Measurements from ENCODE around the gene GPR153. TPM values are rescaled to one million over a fixed set of nuclear protein-coding genes. Genes with fewer than 3 reads are reported as not detected.

The GPR153 gene
- total RNA-seq, 1 experiment from 2014 or later: 0.32 TPM

- Histone ChIP-seq H3K27ac (no peak overlapping the region), H3K4me1 (replicated peaks) (peaks cover 14% of the 10 kb centered on the region), H3K4me3 (no peak overlapping the region), H3K27me3 (replicated peaks) (peaks cover 81% of the 10 kb centered on the region), H3K36me3 (no peaks in the 10 kb centered on the region), H3K9me3 (replicated peaks) (no peaks in the 10 kb centered on the region)
- DNase-seq (ENCODE audit: low read depth in 1 of 2, low spot score in 2 of 2): peak; percentile 62 to 82
Observed at GRCh38 chr1:6245086-6245868, 15.6 kb downstream of the GPR153 start.

DNA sequence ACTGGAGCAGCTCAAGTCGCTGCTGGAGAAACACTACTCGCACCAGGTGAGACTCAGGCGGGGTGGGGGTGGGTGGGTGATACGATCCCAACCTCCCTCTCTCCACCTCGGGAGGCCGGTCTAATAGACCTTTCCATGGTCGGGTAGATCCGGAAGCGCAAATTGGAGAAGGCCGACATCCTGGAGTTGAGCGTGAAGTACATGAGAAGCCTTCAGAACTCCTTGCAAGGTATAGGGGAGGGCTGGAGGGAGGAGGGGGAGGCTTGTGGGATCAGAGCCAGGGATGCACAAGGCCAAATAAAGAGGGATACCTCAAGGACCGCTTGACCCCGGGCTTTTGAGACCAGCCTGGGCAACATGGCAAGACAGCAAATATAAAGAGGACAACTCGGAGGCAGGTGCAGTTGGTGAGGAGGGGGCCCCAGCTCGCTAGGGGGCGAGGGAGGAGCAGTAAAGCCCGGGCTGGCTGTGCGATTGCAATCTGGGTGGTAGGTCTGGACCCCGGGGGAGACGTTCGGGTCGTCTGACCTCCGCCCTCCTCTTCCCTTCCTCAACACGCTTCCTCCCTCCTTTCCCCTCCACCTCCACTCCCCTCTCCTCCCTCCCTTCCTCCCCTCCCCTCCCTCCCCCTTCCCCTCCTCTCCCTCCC lies 16.4 kb downstream of the GPR153 start:
- Histone ChIP-seq H3K4me3 (no peak overlapping the region), H3K27me3 (replicated peaks) (peaks cover 75% of the 10 kb centered on the region), H3K4me1 (replicated peaks) (peaks cover 14% of the 10 kb centered on the region), H3K9me3 (replicated peaks) (no peaks in the 10 kb centered on the region), H3K36me3 (no peaks in the 10 kb centered on the region), H3K27ac (no peak overlapping the region)
- DNase-seq (ENCODE audit: low read depth in 1 of 2, low spot score in 2 of 2): no peak

DNA sequence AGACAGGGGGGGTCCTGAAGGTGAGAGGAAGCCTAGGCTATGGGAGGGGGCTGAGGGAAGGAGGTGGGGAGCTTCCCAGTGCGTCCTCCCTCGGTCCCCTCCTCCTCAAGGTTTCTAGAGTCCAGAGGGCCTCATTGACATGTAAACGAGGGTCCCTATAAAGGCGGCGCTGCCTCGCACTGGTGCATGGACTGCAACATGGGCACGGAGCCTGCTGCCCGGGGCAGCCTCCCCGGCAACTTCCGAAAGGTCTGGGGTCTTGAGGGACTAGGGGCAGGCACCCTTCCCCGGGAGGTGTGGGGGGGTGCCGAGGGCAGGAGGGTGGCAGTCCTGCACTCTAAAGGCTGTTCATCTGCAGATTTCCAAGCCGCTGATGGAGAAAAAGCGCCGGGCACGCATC lies 16.9 kb downstream of the GPR153 start, which contains the start of gene HES3:
HES3 (plus strand) TSS at position 187 of the 400 bp plus-strand sequence; CDS start at position 374, 187 bp downstream.
- no peak within 1 kb of the TSS for H3K4me3 ChIP-seq
- peaks cover 71% of the 10 kb centered on the region for H3K27me3 ChIP-seq (replicated peaks)
- no peaks in the 10 kb centered on the region for H3K9me3 ChIP-seq (replicated peaks)
- no peaks in the 10 kb centered on the region for H3K36me3 ChIP-seq
- no peak within 1 kb of the TSS for H3K27ac ChIP-seq
- no peak for DNase-seq (ENCODE audit: low read depth in 1 of 2, low spot score in 2 of 2)
- peaks cover 9% of the 10 kb centered on the region for H3K4me1 ChIP-seq (replicated peaks)

DNA sequence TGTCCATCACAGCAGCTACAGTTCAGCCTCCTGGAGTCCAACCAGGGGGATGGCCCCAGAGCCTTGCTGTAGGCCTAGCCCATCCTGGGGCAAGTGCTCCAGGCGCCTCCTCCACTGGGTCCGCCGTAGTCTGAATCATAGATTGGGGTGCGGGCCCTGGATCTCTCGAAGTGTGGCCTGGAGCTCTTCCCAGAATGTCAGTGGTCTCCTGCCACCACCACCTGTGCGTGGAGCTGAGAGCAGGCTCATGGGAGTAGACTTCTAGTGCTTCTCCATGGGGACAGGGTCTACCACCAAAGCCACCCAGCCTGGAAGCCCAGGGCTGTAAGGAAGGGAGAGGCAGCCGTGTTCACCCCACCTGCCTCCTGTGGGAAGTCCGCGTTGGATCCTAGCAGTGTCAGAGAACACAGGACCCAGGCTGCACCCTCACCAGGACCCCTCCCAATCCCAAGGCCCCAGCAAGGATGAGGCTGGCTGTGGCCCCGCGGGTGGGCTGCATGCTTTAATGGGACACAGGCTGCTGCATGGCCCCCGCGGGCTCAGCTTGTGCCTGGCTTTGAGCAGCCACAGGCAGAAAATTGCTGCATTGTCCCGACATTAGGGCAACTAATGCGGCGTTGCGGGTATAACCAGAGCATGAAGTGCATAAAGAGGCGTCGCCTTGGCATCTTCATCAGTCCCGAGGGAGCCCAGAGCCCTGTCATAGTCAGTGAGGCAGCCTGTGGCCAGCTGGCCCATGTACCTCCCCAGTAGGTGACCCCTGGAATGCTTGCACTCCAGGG lies 17.7 kb downstream of the GPR153 start:
- peaks cover 63% of the 10 kb centered on the region for H3K27me3 ChIP-seq (replicated peaks)

GRCh38 chr1:6241887-6242740 lies 18.8 kb downstream of the GPR153 start:
- DNase-seq (ENCODE audit: low read depth in 1 of 2, low spot score in 2 of 2): no peak
- no peak overlapping the region for H3K4me3 ChIP-seq
- no peaks in the 10 kb centered on the region for H3K9me3 ChIP-seq (replicated peaks)
- no peak overlapping the region for H3K27ac ChIP-seq
- H3K36me3 ChIP-seq: no peaks in the 10 kb centered on the region
- peaks cover 52% of the 10 kb centered on the region for H3K27me3 ChIP-seq (replicated peaks)
- peaks cover 9% of the 10 kb centered on the region; the same call in 1 of the 2 replicates for H3K4me1 ChIP-seq (replicated peaks)

More for the DNA sequence above, 17.7 kb downstream of the GPR153 start:
- DNase-seq (ENCODE audit: low read depth in 1 of 2, low spot score in 2 of 2): no peak
- Histone ChIP-seq H3K4me3 (no peak overlapping the region), H3K9me3 (replicated peaks) (no peaks in the 10 kb centered on the region), H3K4me1 (replicated peaks) (peaks cover 9% of the 10 kb centered on the region; the same call in 1 of the 2 replicates), H3K36me3 (no peaks in the 10 kb centered on the region), H3K27ac (no peak overlapping the region)

- Histone ChIP-seq H3K27ac (no peak overlapping the region), H3K27me3 (replicated peaks) (peaks cover 46% of the 10 kb centered on the region), H3K36me3 (no peaks in the 10 kb centered on the region), H3K4me3 (no peak overlapping the region), H3K9me3 (replicated peaks) (no peaks in the 10 kb centered on the region), H3K4me1 (replicated peaks) (peaks cover 10% of the 10 kb centered on the region)
- no peak for DNase-seq (ENCODE audit: low read depth in 1 of 2, low spot score in 2 of 2)
Observed at GRCh38 chr1:6241107-6241886, 19.6 kb downstream of the GPR153 start.

DNA sequence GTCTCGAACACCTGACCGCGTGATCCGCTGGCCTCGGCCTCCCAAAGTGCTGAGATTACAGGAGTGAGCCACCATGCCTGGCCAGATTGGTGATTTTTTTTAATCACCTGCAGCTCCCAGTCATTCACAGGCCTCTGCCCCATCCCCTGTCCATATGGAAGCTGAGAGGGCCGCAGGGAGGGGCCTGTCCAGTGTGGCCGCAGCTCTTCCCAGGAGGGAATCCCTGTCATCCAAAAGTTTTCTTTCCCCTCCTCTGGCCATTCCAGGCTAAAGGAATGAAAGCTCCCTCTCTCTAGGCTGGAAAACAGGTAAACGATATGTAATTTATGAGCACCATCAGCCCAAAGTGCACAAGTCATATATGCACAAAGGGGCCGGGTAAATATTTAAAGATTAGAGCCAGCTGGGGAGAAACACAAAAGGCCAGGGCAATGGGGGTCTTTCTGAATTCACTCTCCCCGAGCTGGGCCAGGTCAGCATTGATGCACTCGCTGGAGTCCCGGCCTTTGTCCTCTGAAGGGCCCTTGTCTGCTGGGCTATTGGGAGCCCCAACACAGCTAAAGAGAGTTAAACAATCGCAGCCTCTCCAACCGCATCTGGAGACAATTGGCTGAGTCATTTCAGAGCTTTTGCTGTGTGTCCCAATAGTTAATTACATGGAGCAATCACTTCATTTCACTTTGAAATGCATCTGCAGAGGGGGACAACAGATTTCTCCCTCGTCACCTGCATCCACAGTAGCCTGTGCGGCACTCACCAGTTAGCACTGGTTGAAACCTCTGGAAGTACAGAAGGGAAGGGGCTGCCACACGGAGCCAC lies 20.7 kb downstream of the GPR153 start:
- Histone ChIP-seq H3K4me3 (no peak overlapping the region), H3K27ac (no peak overlapping the region), H3K36me3 (peaks cover 5% of the 10 kb centered on the region), H3K9me3 (replicated peaks) (0 out of 2 replicates have a peak, but pooled peaks cover under 1% of the 10 kb centered on the region), H3K27me3 (replicated peaks) (peaks cover 37% of the 10 kb centered on the region), H3K4me1 (replicated peaks) (peaks cover 11% of the 10 kb centered on the region)
- no peak for DNase-seq (ENCODE audit: low read depth in 1 of 2, low spot score in 2 of 2)

GRCh38 chr1:6239213-6239752 lies 21.6 kb downstream of the GPR153 start:
- 0 out of 2 replicates have a peak, but pooled peaks cover 3% of the 10 kb centered on the region for H3K9me3 ChIP-seq (replicated peaks)
- H3K4me1 ChIP-seq (replicated peaks): peaks cover 19% of the 10 kb centered on the region
- peaks cover 32% of the 10 kb centered on the region for H3K27me3 ChIP-seq (replicated peaks)
- peaks cover 13% of the 10 kb centered on the region for H3K36me3 ChIP-seq
- no peak for DNase-seq (ENCODE audit: low read depth in 1 of 2, low spot score in 2 of 2)
- H3K4me3 ChIP-seq: no peak overlapping the region
- no peak overlapping the region for H3K27ac ChIP-seq

DNA sequence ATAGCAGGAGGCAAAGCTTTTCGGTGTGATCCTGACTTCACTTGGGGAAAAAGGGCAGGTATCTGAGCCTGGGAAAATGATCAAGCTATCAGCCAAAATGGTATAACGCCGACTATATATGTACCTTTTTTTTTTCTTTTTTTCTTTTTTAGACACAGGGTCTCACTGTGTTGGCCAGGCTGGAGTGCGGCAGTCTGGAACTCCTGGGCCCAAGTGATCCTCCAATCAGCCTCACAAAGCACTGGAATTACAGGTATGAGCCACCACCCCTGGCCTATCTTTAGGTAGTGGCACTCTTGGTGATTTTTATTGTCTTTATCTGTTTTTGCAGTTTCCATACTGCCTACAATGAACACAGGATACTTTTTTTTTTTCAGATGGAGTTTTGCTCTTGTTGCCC lies 23.8 kb downstream of the GPR153 start:
- H3K27ac ChIP-seq: no peak overlapping the region
- no peak for DNase-seq (ENCODE audit: low read depth in 1 of 2, low spot score in 2 of 2)
- peaks cover 35% of the 10 kb centered on the region for H3K36me3 ChIP-seq
- H3K9me3 ChIP-seq (replicated peaks): 0 out of 2 replicates have a peak, but pooled peaks cover 3% of the 10 kb centered on the region
- H3K4me3 ChIP-seq: no peak overlapping the region
- peaks cover 15% of the 10 kb centered on the region for H3K27me3 ChIP-seq (replicated peaks)
- peaks cover 25% of the 10 kb centered on the region for H3K4me1 ChIP-seq (replicated peaks)

GRCh38 chr1:6235296-6235677 lies 25.6 kb downstream of the GPR153 start:
- peak overlapping the region; percentile 26; the same call in 1 of the 2 replicates for H3K27ac ChIP-seq
- DNase-seq (ENCODE audit: low read depth in 1 of 2, low spot score in 2 of 2): no peak

DNA sequence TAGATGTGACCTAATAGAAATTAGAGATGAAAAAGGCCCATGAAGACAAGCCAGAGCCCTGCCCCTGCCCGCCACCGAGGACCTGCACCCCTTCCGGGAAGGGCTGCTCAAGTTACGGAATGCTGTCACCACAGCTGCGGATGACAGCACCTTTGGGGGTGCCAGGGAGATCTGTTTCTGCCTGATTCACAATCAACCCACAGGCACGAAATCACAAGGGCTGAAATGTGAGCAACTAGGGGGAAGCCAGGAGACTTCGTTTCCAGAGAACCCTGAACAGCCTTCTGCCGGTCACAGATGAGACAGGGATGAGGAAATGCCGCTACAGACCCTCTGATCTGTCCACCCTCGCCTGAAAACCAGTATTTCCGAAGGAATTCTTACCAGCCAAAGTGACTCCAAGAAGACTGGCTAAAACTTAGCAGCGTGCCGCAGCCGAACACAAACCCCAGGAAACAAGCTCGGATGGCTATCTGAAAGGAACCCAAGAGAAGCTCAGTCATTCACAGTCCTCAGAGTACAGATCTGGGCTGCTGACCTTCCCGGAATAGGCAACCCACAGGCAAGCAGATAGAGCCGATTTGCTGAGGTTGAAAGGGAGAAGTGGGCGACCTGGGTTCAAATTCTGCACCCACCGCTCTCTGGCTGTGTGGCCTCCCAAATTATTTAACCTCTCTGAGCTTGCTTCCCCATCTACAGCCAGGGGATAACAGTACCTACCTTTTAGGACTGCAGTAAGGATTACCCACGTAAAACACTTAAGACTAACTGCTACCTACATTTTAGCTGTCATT lies 26.2 kb downstream of the GPR153 start:
- Histone ChIP-seq H3K36me3 (peaks cover 58% of the 10 kb centered on the region), H3K4me3 (peak overlapping the region; percentile 99), H3K27ac (peak overlapping the region; percentile 26; the same call in 1 of the 2 replicates), H3K9me3 (replicated peaks) (0 out of 2 replicates have a peak, but pooled peaks cover 3% of the 10 kb centered on the region), H3K4me1 (replicated peaks) (peaks cover 23% of the 10 kb centered on the region), H3K27me3 (replicated peaks) (no peaks in the 10 kb centered on the region; the same call in 1 of the 2 replicates)
- DNase-seq (ENCODE audit: low read depth in 1 of 2, low spot score in 2 of 2): no peak

More at GRCh38 chr1:6235296-6235677, 25.6 kb downstream of the GPR153 start:
- Histone ChIP-seq H3K36me3 (peaks cover 52% of the 10 kb centered on the region), H3K27me3 (replicated peaks) (no peaks in the 10 kb centered on the region; the same call in 1 of the 2 replicates), H3K4me1 (replicated peaks) (peaks cover 23% of the 10 kb centered on the region), H3K9me3 (replicated peaks) (0 out of 2 replicates have a peak, but pooled peaks cover 3% of the 10 kb centered on the region), H3K4me3 (peak overlapping the region; percentile 99)
